Measurements from ENCODE around the gene PRRT4.

PRRT4 gene

DNA sequence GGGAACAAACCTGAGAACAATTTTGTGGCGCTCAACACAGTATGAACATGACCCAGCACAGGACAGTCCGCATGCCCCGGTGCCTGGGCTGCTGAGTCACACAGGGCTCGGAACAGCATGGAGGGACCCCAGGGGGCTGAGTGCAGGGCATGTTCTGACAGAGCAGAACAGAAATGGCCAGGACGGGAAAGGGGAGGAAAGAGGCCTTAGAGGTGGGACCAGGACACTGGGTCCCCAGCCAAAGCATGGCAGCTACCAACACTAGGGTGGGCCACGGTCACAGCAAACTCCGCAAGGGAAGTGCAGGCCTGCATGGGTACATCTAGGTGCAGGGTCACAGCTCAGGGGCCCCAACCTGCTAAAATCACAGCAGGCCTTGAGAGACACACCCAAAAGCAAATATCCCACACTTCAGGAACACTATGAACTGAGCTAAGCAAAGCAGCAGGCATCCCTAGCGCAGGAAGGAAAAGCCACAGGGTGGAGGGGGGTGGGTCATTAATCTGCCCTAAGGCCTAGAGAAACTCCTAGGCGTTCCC lies 42.7 kb upstream of the PRRT4 start:
- peak overlapping the region; percentile 84 for H3K4me3 ChIP-seq (replicated peaks; ENCODE audit: low read depth, low read length)
- no peaks in the 10 kb centered on the region; the same call in 1 of the 2 replicates for H3K27me3 ChIP-seq (replicated peaks; ENCODE audit: control insufficient read depth, insufficient read depth, low read length)
- H3K36me3 ChIP-seq (ENCODE audit: control insufficient read depth, insufficient read depth, low read length), result peaks cover 11% of the 10 kb centered on the region
- TF ChIP-seq, protein P1, sequence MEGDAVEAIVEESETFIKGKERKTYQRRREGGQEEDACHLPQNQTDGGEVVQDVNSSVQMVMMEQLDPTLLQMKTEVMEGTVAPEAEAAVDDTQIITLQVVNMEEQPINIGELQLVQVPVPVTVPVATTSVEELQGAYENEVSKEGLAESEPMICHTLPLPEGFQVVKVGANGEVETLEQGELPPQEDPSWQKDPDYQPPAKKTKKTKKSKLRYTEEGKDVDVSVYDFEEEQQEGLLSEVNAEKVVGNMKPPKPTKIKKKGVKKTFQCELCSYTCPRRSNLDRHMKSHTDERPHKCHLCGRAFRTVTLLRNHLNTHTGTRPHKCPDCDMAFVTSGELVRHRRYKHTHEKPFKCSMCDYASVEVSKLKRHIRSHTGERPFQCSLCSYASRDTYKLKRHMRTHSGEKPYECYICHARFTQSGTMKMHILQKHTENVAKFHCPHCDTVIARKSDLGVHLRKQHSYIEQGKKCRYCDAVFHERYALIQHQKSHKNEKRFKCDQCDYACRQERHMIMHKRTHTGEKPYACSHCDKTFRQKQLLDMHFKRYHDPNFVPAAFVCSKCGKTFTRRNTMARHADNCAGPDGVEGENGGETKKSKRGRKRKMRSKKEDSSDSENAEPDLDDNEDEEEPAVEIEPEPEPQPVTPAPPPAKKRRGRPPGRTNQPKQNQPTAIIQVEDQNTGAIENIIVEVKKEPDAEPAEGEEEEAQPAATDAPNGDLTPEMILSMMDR (IDR thresholded peaks at IDR 0.05; ENCODE audit: insufficient read depth, low read length, poor library complexity, severe bottlenecking), result no peak
- DNase-seq (ENCODE audit: extremely low read depth, insufficient read length), result no peak

- TF ChIP-seq, protein P1 (IDR thresholded peaks at IDR 0.05; ENCODE audit: insufficient read depth, low read length, poor library complexity, severe bottlenecking), result no peak
- Histone ChIP-seq H3K4me3 (replicated peaks; ENCODE audit: low read depth, low read length) (no peak overlapping the region), H3K27me3 (replicated peaks; ENCODE audit: control insufficient read depth, insufficient read depth, low read length) (no peaks in the 10 kb centered on the region; the same call in 1 of the 2 replicates), H3K36me3 (ENCODE audit: control insufficient read depth, insufficient read depth, low read length) (peaks cover 11% of the 10 kb centered on the region)
- DNase-seq (ENCODE audit: extremely low read depth, insufficient read length), result no peak
Measured at GRCh38 chr7:128403676-128404075, 42.2 kb upstream of the PRRT4 start.

GRCh38 chr7:128402356-128402755 lies 40.9 kb upstream of the PRRT4 start:
- Histone ChIP-seq H3K36me3 (ENCODE audit: control insufficient read depth, insufficient read depth, low read length) (peaks cover 12% of the 10 kb centered on the region), H3K4me3 (replicated peaks; ENCODE audit: low read depth, low read length) (no peak overlapping the region), H3K27me3 (replicated peaks; ENCODE audit: control insufficient read depth, insufficient read depth, low read length) (no peaks in the 10 kb centered on the region)
- TF ChIP-seq, protein P1 (IDR thresholded peaks at IDR 0.05; ENCODE audit: insufficient read depth, low read length, poor library complexity, severe bottlenecking), result no peak
- DNase-seq (ENCODE audit: extremely low read depth, insufficient read length), result no peak

DNA sequence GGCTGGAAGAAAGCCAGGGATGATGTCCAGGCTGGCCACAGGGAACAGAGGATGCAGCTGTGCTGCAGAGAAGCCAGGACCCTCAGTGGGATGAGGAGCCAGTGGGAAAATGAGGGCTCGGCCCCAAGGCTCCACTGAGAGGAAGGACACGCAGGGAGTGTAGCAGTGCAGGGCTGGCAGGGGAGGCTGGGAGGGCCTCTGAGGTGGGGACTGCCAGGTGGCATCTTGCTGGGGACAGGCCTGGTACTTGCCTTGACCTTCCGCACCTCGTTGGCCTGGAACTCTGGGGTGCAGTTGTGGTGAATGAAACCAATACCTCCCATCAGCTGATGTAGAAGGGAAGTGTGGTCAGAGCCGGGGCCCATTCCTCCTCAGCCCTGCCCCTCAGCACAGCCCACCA lies 39.1 kb upstream of the PRRT4 start:
- Histone ChIP-seq H3K4me3 (replicated peaks; ENCODE audit: low read depth, low read length) (no peak overlapping the region), H3K36me3 (ENCODE audit: control insufficient read depth, insufficient read depth, low read length) (peaks cover 16% of the 10 kb centered on the region), H3K27me3 (replicated peaks; ENCODE audit: control insufficient read depth, insufficient read depth, low read length) (no peaks in the 10 kb centered on the region)
- DNase-seq (ENCODE audit: extremely low read depth, insufficient read length), result no peak
- TF ChIP-seq, protein P1 (IDR thresholded peaks at IDR 0.05; ENCODE audit: insufficient read depth, low read length, poor library complexity, severe bottlenecking), result no peak

DNA sequence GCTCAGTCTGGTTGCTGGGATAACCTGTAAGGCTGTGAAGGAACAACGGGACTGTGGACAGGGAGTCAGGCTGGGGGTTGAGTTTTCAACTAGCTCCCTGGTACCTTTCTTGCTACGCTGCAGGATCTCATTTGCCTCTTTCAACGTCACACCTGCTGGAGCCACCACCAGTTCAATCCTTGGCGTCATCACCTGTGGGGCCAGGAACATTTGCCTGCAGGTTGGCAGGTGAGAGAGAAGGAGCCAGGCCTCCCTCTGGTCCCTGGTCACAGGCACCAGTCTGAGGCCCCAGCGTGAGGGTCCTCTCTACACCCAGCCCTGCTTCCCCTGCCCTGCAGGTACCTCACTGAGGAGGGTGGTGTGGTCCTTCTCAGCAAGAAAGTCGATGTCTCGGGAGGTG lies 38.5 kb upstream of the PRRT4 start:
- TF ChIP-seq, protein P1 (IDR thresholded peaks at IDR 0.05; ENCODE audit: insufficient read depth, low read length, poor library complexity, severe bottlenecking), result no peak
- peaks cover 16% of the 10 kb centered on the region for H3K36me3 ChIP-seq (ENCODE audit: control insufficient read depth, insufficient read depth, low read length)

DNA sequence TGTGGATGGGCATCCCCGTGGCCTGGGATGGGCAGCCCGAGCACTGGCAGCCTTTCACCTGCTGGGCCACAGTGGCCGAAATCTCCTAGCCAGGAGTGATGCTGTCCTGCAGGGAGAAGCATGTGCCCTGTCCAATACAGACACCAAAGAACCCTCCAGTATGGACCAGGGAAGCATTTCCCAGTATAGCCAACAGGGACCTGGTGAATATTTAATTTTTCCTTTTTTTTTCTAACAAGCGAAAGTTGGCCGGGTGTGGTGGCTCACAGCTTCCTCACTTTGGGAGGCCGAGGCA lies 37.3 kb upstream of the PRRT4 start:
- no peak for DNase-seq (ENCODE audit: extremely low read depth, insufficient read length)
- Histone ChIP-seq H3K4me3 (replicated peaks; ENCODE audit: low read depth, low read length) (no peak overlapping the region), H3K36me3 (ENCODE audit: control insufficient read depth, insufficient read depth, low read length) (peaks cover 20% of the 10 kb centered on the region), H3K27me3 (replicated peaks; ENCODE audit: control insufficient read depth, insufficient read depth, low read length) (no peaks in the 10 kb centered on the region)
- TF ChIP-seq, protein P1 (IDR thresholded peaks at IDR 0.05; ENCODE audit: insufficient read depth, low read length, poor library complexity, severe bottlenecking), result no peak

More for the DNA sequence above, 38.5 kb upstream of the PRRT4 start:
- Histone ChIP-seq H3K4me3 (replicated peaks; ENCODE audit: low read depth, low read length) (no peak overlapping the region), H3K27me3 (replicated peaks; ENCODE audit: control insufficient read depth, insufficient read depth, low read length) (no peaks in the 10 kb centered on the region)
- DNase-seq (ENCODE audit: extremely low read depth, insufficient read length), result no peak

Data from GM06990 (cell line).